SK-N-SH (cell line): ENCODE measurements around the gene UBE2E2. TPM values are rescaled to one million over a fixed set of nuclear protein-coding genes. Genes with fewer than 3 reads are reported as not detected.

Experiments used
- CTCF ChIA-PET: fragments of 300-600, 350-600 bp; formaldehyde crosslinking; extraction: SDS; loops from one replicate; lab custom pipeline; 2021; lab: Yijun Ruan, JAX
- POLR2A ChIA-PET: fragments of 350-600 bp; sonication (Branson Sonifier 250); formaldehyde crosslinking; extraction: SDS; loops from one replicate; lab custom pipeline; 2020; ENCODE audit warnings: antibody characterized with exemption, inconsistent platforms; lab: Yijun Ruan, JAX
- DNase-seq: peaks from one replicate; pipeline ENCODE4 v3.0.0; 2012
- H2AFZ ChIP-seq: fragments of 200-600 bp; sonication (generic); 2 replicates; pipeline ENCODE4 v1.8.1; 2016; ENCODE audit warnings: antibody characterized with exemption, mild to moderate bottlenecking, low read depth
- H3F3A ChIP-seq: fragments of 200-600 bp; sonication (generic); replicated peaks from 2 replicates; pipeline ENCODE3; 2016; ENCODE audit warnings: antibody characterized with exemption, mild to moderate bottlenecking; ENCODE audit not compliant: insufficient read depth
- H3K27ac ChIP-seq, 2 experiments: fragments of 200-500 bp in 1 of 2; fragments of 200-600 bp in 1 of 2; sonication (Bioruptor generic) in 1 of 2; sonication (generic), shearing (Covaris generic) in 1 of 2; 2 replicates each; pipeline versions ENCODE4 v1.5.1 to v1.6.1; 2014 to 2016; ENCODE audit warnings: low read depth in 2 of 2, inconsistent platforms in 1 of 2, low read length in 1 of 2, mild to moderate bottlenecking in 1 of 2, mixed read lengths in 1 of 2
- H3K27me3 ChIP-seq: fragments of 200-600 bp; sonication (generic), shearing (Covaris generic); 2 replicates; pipeline ENCODE4 v1.6.1; 2016; ENCODE audit warnings: mixed run types; ENCODE audit not compliant: insufficient read depth
- H3K36me3 ChIP-seq, 2 experiments: fragments of 200-500 bp in 1 of 2; fragments of 200-600 bp in 1 of 2; sonication (Bioruptor generic) in 1 of 2; sonication (generic) in 1 of 2; replicated peaks in 1 of 2; 2 replicates each; pipeline versions ENCODE3 to v1.5.1; 2014 to 2016; ENCODE audit warnings: low read length in 1 of 2, mild to moderate bottlenecking in 1 of 2; ENCODE audit not compliant: insufficient read depth in 2 of 2, control insufficient read depth in 1 of 2
- H3K4me1 ChIP-seq, 2 experiments: fragments of 200-500 bp in 1 of 2; fragments of 200-600 bp in 1 of 2; sonication (Bioruptor generic) in 1 of 2; sonication (generic), shearing (Covaris generic) in 1 of 2; 2 replicates each; pipeline versions ENCODE4 v1.5.1 to v1.6.1; 2014 to 2016; ENCODE audit warnings: low read depth in 1 of 2, low read length in 1 of 2, mixed run types in 1 of 2; ENCODE audit not compliant: insufficient read depth in 2 of 2, control insufficient read depth in 1 of 2
- H3K4me2 ChIP-seq: fragments of 200-600 bp; sonication (generic), shearing (Covaris generic); 2 replicates; pipeline ENCODE4 v1.6.1; 2017; ENCODE audit warnings: mixed run types
- H3K4me3 ChIP-seq, 2 experiments: fragments of 200-500 bp in 1 of 2; fragments of 200-600 bp in 1 of 2; sonication (Bioruptor generic) in 1 of 2; sonication (generic), shearing (Covaris generic) in 1 of 2; 2 replicates each; pipeline versions ENCODE4 v1.5.1 to v1.8.1; 2014 to 2016; ENCODE audit warnings: low read depth in 2 of 2, inconsistent platforms in 1 of 2, low read length in 1 of 2, mild to moderate bottlenecking in 1 of 2, mixed read lengths in 1 of 2, moderate library complexity in 1 of 2
- H3K79me2 ChIP-seq: fragments of 200-600 bp; sonication (generic); 2 replicates; pipeline ENCODE4 v1.8.1; 2017; ENCODE audit warnings: mild to moderate bottlenecking; ENCODE audit not compliant: insufficient read depth
- H3K9ac ChIP-seq: fragments of 200-600 bp; sonication (generic); 2 replicates; pipeline ENCODE4 v1.6.1; 2017; ENCODE audit warnings: mixed run types
- H3K9me2 ChIP-seq: fragments of 200-600 bp; sonication (generic); 2 replicates; pipeline ENCODE4 v1.6.1; 2017; ENCODE audit warnings: mixed run types
- H3K9me3 ChIP-seq: fragments of 200-600 bp; sonication (generic); 2 replicates; pipeline ENCODE4 v1.6.1; 2017; ENCODE audit warnings: mixed run types, mild to moderate bottlenecking, moderate library complexity
- H4K20me1 ChIP-seq: fragments of 200-600 bp; sonication (generic); 2 replicates; pipeline ENCODE4 v1.6.1; 2017; ENCODE audit warnings: mild to moderate bottlenecking, mixed run types; ENCODE audit not compliant: insufficient read depth
- EP300 ChIP-seq, 2 experiments: IDR thresholded peaks; 2 replicates each; pipeline versions ENCODE4 v1.4.0 to v1.6.1; 2012; ENCODE audit warnings: borderline replicate concordance in 1 of 2, low read depth in 1 of 2, low read length in 1 of 2
- FOXJ3 ChIP-seq: sonication (generic); formaldehyde crosslinking; IDR thresholded peaks from 2 replicates; pipeline ENCODE4 v1.5.1; 2020; ENCODE audit warnings: mild to moderate bottlenecking, missing genetic modification reagents
- GATA2 ChIP-seq: sonication (generic); formaldehyde crosslinking; IDR thresholded peaks from 2 replicates; pipeline ENCODE4 v1.5.0; 2020; ENCODE audit warnings: mild to moderate bottlenecking, missing genetic modification reagents
- MAX ChIP-seq: IDR thresholded peaks from 2 replicates; pipeline ENCODE4 v1.4.0; 2012; ENCODE audit warnings: low read depth
- POLR2AphosphoS5 ChIP-seq: IDR thresholded peaks from 2 replicates; pipeline ENCODE4 v1.6.1; 2012; ENCODE audit warnings: low read depth, low read length
- RAD21 ChIP-seq: IDR thresholded peaks from 2 replicates; pipeline ENCODE4 v1.6.1; 2012; ENCODE audit warnings: mild to moderate bottlenecking, low read length
- RCOR1 ChIP-seq: fragments of 150-350 bp; IDR thresholded peaks from 2 replicates; pipeline ENCODE4 v1.6.1; 2017; ENCODE audit warnings: antibody characterized with exemption, low read length
- REST ChIP-seq: IDR thresholded peaks from 2 replicates; pipeline ENCODE4 v1.6.1; 2012; ENCODE audit warnings: mild to moderate bottlenecking, low read depth, low read length, moderate library complexity
- SIN3A ChIP-seq: IDR thresholded peaks from 2 replicates; pipeline ENCODE4 v1.6.1; 2012; ENCODE audit warnings: low read depth, mild to moderate bottlenecking, low read length, moderate library complexity, borderline replicate concordance
- TCF12 ChIP-seq: IDR thresholded peaks from 2 replicates; pipeline ENCODE4 v1.4.0; 2012
- TEAD4 ChIP-seq: IDR thresholded peaks from 2 replicates; pipeline ENCODE4 v1.4.0; 2012; ENCODE audit warnings: mild to moderate bottlenecking, borderline replicate concordance; ENCODE audit not compliant: insufficient read depth
- WGBS: methylation state at CpG from one replicate; pipeline ENCODE4 v1.1.6; 2017; ENCODE audit warnings: low lambda C conversion rate; 5-methylcytosine and 5-hydroxymethylcytosine counted together
- polyA plus RNA-seq, 3 experiments: library from polyadenylated mRNA; depleted of rRNA; stranded (reverse); fragments of >200 nt; gene quantifications; 2 replicates each; pipeline ENCODE4 v1.2.3, GENCODE V29; 2012
- TF ChIP-seq, protein P1 (sequence below): IDR thresholded peaks from 2 replicates; pipeline ENCODE4 v1.4.0; 2012; ENCODE audit warnings: low read depth, borderline replicate concordance

Gene UBE2E2
- polyA plus RNA-seq, 1 of the 3 experiments (the other 2 are of a cell fraction): 46.4 TPM

GRCh38 chr3:23633261-23633960 lies 430.3 kb downstream of the UBE2E2 start:
- ChIA-PET POLR2A (interaction anchor here (0.5 kb wide), 1 partner anchor 71 kb away, joined by 4 read pairs; no protein-coding TSS in a partner anchor), CTCF (no interaction called here)
- peaks cover 6% of the 10 kb centered on the region for H3F3A ChIP-seq
- no peaks in the 10 kb centered on the region for H3K36me3 ChIP-seq
- peak; percentile 67; the same call in 1 of the 2 replicates for TF ChIP-seq FOXJ3 (CRISPR knock-in tag)
- peak in 1 of 2 experiments; percentile 76; a peak in 2 of 4 replicates for TF ChIP-seq EP300 (IDR thresholded peaks at IDR 0.05; ENCODE audit: borderline replicate concordance in 1 of 2, low read depth in 1 of 2, low read length in 1 of 2)
- no peak for TF ChIP-seq SIN3A
- peak; percentile 66; the same call in 1 of the 2 replicates for TF ChIP-seq TEAD4
- no peak for TF ChIP-seq MAX
- TF ChIP-seq TCF12: peak; percentile 52; the same call in 1 of the 2 replicates
- TF ChIP-seq, protein P1, sequence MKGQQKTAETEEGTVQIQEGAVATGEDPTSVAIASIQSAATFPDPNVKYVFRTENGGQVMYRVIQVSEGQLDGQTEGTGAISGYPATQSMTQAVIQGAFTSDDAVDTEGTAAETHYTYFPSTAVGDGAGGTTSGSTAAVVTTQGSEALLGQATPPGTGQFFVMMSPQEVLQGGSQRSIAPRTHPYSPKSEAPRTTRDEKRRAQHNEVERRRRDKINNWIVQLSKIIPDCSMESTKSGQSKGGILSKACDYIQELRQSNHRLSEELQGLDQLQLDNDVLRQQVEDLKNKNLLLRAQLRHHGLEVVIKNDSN: no peak
- TF ChIP-seq REST: no peak
- TF ChIP-seq GATA2 (CRISPR knock-in tag): peak; percentile 76
- no peak for TF ChIP-seq POLR2AphosphoS5
- peak; percentile 59; the same call in 1 of the 2 replicates for TF ChIP-seq RCOR1
- peak; percentile 31 for TF ChIP-seq RAD21
- H3K4me1 ChIP-seq: peaks cover 7 to 9% of the 10 kb centered on the region in 2 experiments; a peak in 3 of 4 replicates
- peak; percentile 56 for DNase-seq
- H3K4me2 ChIP-seq: no peak overlapping the region
- 44% methylated on average over 6 of the region's 6 CpGs for WGBS
- no peak overlapping the region for H3K4me3 ChIP-seq
- H3K9me3 ChIP-seq: no peaks in the 10 kb centered on the region; the same call in 1 of the 2 replicates
- no peaks in the 10 kb centered on the region for H3K79me2 ChIP-seq
- H4K20me1 ChIP-seq: no peaks in the 10 kb centered on the region
- H3K9ac ChIP-seq: no peak overlapping the region
- no peaks in the 10 kb centered on the region for H3K9me2 ChIP-seq
- H2AFZ ChIP-seq: no peak overlapping the region
- H3K27ac ChIP-seq: peak overlapping the region in 1 of 2 experiments; percentile 17; a peak in 1 of 4 replicates
- no peaks in the 10 kb centered on the region for H3K27me3 ChIP-seq
